Trophoblast cell (in vitro differentiated cells and primary cell): ENCODE results near the gene ENPP1.
A peak's percentile ranks its signal among the peaks of the same experiment; 100 is the strongest.

Experiments
- DNase-seq, 2 donors: peaks; one replicate each; pipeline ENCODE4 v3.0.0-alpha.2; 2016
- H2AFZ ChIP-seq: 2 replicates; pipeline ENCODE4 v1.6.1; 2013; ENCODE audit warnings: low read length, moderate library complexity, mild to moderate bottlenecking; ENCODE audit not compliant: insufficient read depth, poor library complexity
- H2AK5ac ChIP-seq: 2 replicates; pipeline ENCODE4 v1.6.1; 2013; ENCODE audit warnings: mild to moderate bottlenecking, low read length
- H2BK120ac ChIP-seq: 2 replicates; pipeline ENCODE4 v1.6.1; 2013; ENCODE audit warnings: low read length, mild to moderate bottlenecking, moderate library complexity; ENCODE audit not compliant: insufficient read depth, poor library complexity
- H2BK12ac ChIP-seq: 2 replicates; pipeline ENCODE4 v1.6.1; 2013; ENCODE audit warnings: mild to moderate bottlenecking, low read length, moderate library complexity
- H2BK5ac ChIP-seq: 2 replicates; pipeline ENCODE4 v1.6.1; 2013; ENCODE audit warnings: low read length, low read depth, moderate library complexity, mild to moderate bottlenecking; ENCODE audit not compliant: poor library complexity
- H3K14ac ChIP-seq: 2 replicates; pipeline ENCODE4 v1.6.1; 2013; ENCODE audit warnings: mild to moderate bottlenecking, low read length
- H3K18ac ChIP-seq: 2 replicates; pipeline ENCODE4 v1.6.1; 2013; ENCODE audit warnings: mild to moderate bottlenecking, low read length
- H3K23ac ChIP-seq: 2 replicates; pipeline ENCODE4 v1.6.1; 2013; ENCODE audit warnings: low read length
- H3K27ac ChIP-seq: 2 replicates; pipeline ENCODE4 v1.5.1; 2013; ENCODE audit warnings: low read depth, mild to moderate bottlenecking, inconsistent platforms, low read length, moderate library complexity
- H3K27me3 ChIP-seq: 2 replicates; pipeline ENCODE4 v1.6.1; 2013; ENCODE audit warnings: inconsistent platforms, mild to moderate bottlenecking, low read length, moderate library complexity; ENCODE audit not compliant: insufficient read depth
- H3K36me3 ChIP-seq, 2 experiments: 1 replicate in 1 of 2; 2 replicates in 1 of 2; pipeline ENCODE4 v1.6.1; 2013; ENCODE audit warnings: low read length in 2 of 2, mild to moderate bottlenecking in 2 of 2, moderate library complexity in 1 of 2; ENCODE audit not compliant: insufficient read depth in 2 of 2, control insufficient read depth in 1 of 2
- H3K4ac ChIP-seq: 2 replicates; pipeline ENCODE4 v1.6.1; 2013; ENCODE audit warnings: low read depth, mild to moderate bottlenecking, low read length, moderate library complexity
- H3K4me1 ChIP-seq, 2 experiments: 1 replicate in 1 of 2; 2 replicates in 1 of 2; pipeline ENCODE4 v1.6.1; 2013; ENCODE audit warnings: low read length in 2 of 2, mild to moderate bottlenecking in 2 of 2, moderate library complexity in 1 of 2; ENCODE audit not compliant: insufficient read depth in 2 of 2, control insufficient read depth in 1 of 2
- H3K4me2 ChIP-seq: 2 replicates; pipeline ENCODE4 v1.6.1; 2013; ENCODE audit warnings: inconsistent platforms, mild to moderate bottlenecking, low read length, moderate library complexity
- H3K4me3 ChIP-seq: 2 replicates; pipeline ENCODE4 v1.5.1; 2013; ENCODE audit warnings: mild to moderate bottlenecking, low read depth, low read length, inconsistent platforms
- H3K79me1 ChIP-seq: one replicate; pipeline ENCODE4 v1.6.1; 2013; ENCODE audit warnings: low read length
- H3K79me2 ChIP-seq: 2 replicates; pipeline ENCODE4 v1.6.1; 2013; ENCODE audit warnings: low read length, mild to moderate bottlenecking; ENCODE audit not compliant: control insufficient read depth, insufficient read depth, poor library complexity
- H3K9ac ChIP-seq: 2 replicates; pipeline ENCODE4 v1.6.1; 2013; ENCODE audit warnings: mild to moderate bottlenecking, low read length
- H3K9me3 ChIP-seq: 2 replicates; pipeline ENCODE4 v1.6.1; 2013; ENCODE audit warnings: low read depth, mild to moderate bottlenecking, control low read depth, inconsistent platforms, low read length; ENCODE audit not compliant: insufficient read depth
- H4K12ac ChIP-seq: 2 replicates; pipeline ENCODE4 v1.6.1; 2013; ENCODE audit warnings: low read depth, mild to moderate bottlenecking, low read length, moderate library complexity
- H4K8ac ChIP-seq: 2 replicates; pipeline ENCODE4 v1.6.1; 2013; ENCODE audit warnings: low read depth, mild to moderate bottlenecking, low read length, moderate library complexity
- H4K91ac ChIP-seq: one replicate; pipeline ENCODE4 v1.6.1; 2013; ENCODE audit warnings: low read depth, mild to moderate bottlenecking, low read length, moderate library complexity
- WGBS: extraction: QIAGEN DNeasy Blood & Tissue Kit; methylation state at CpG from one replicate; pipeline ENCODE4 v1.1.7; 2013; ENCODE audit warnings: missing lambda C conversion rate; ENCODE audit not compliant: insufficient read length, insufficient coverage; ENCODE audit errors: extremely low coverage; 5-methylcytosine and 5-hydroxymethylcytosine counted together

The ENPP1 gene

GRCh38 chr6:131808460-131809269 lies 845 bp downstream of the ENPP1 start:
- no peak overlapping the region for H2BK5ac ChIP-seq
- H3K4me1 ChIP-seq, result no peaks in the 10 kb centered on the region
- H3K79me1 ChIP-seq, result peaks cover 4% of the 10 kb centered on the region
- H2BK120ac ChIP-seq, result no peak overlapping the region
- H3K23ac ChIP-seq, result no peak overlapping the region
- H2AFZ ChIP-seq, result peak overlapping the region; percentile 91
- H4K91ac ChIP-seq, result no peak overlapping the region
- H3K9me3 ChIP-seq, result no peaks in the 10 kb centered on the region
- peak overlapping the region; percentile 35 for H3K18ac ChIP-seq
- H3K79me2 ChIP-seq, result peaks cover 2% of the 10 kb centered on the region
- H4K8ac ChIP-seq, result no peak overlapping the region
- peak overlapping the region; percentile 24 for H3K14ac ChIP-seq
- H2AK5ac ChIP-seq, result no peak overlapping the region
- WGBS, result no CpG with 5 or more reads among the region's 12 CpGs
- no peaks in the 10 kb centered on the region for H3K27me3 ChIP-seq
- peak in 1 of 2 donors; percentile 24 for DNase-seq
- H3K4ac ChIP-seq, result no peak overlapping the region
- no peaks in the 10 kb centered on the region for H3K36me3 ChIP-seq
- no peak overlapping the region for H3K27ac ChIP-seq
- H4K12ac ChIP-seq, result peak overlapping the region; percentile 36
- H3K9ac ChIP-seq, result peak overlapping the region; percentile 65
- H3K4me2 ChIP-seq, result peak overlapping the region; percentile 79
- peak overlapping the region; percentile 75 for H3K4me3 ChIP-seq
- H2BK12ac ChIP-seq, result no peak overlapping the region

GRCh38 chr6:131811500-131811899 lies 3.7 kb downstream of the ENPP1 start:
- Histone ChIP-seq H4K12ac (no peak overlapping the region), H2BK5ac (no peak overlapping the region), H3K79me2 (peaks cover 2% of the 10 kb centered on the region), H2AK5ac (no peak overlapping the region), H4K91ac (no peak overlapping the region), H3K36me3 (no peaks in the 10 kb centered on the region), H3K9me3 (no peaks in the 10 kb centered on the region), H2BK120ac (no peak overlapping the region), H3K23ac (no peak overlapping the region), H3K27ac (no peak overlapping the region), H3K79me1 (peaks cover 4% of the 10 kb centered on the region), H3K4me1 (no peaks in the 10 kb centered on the region), H3K27me3 (no peaks in the 10 kb centered on the region), H2AFZ (no peak overlapping the region), H2BK12ac (no peak overlapping the region), H3K4ac (no peak overlapping the region), H3K4me3 (no peak overlapping the region), H3K18ac (no peak overlapping the region), H3K4me2 (no peak overlapping the region), H3K9ac (no peak overlapping the region), H3K14ac (no peak overlapping the region), H4K8ac (no peak overlapping the region)
- no CpG with 5 or more reads among the region's 3 CpGs for WGBS
- DNase-seq, result peak in 1 of 2 donors; percentile 56

GRCh38 chr6:131813991-131814390 lies 6.2 kb downstream of the ENPP1 start:
- Histone ChIP-seq H3K9me3 (no peaks in the 10 kb centered on the region), H3K36me3 (no peaks in the 10 kb centered on the region), H3K14ac (no peak overlapping the region), H4K12ac (no peak overlapping the region), H3K4ac (no peak overlapping the region), H3K23ac (no peak overlapping the region), H2AFZ (no peak overlapping the region), H3K4me2 (no peak overlapping the region), H4K8ac (no peak overlapping the region), H4K91ac (no peak overlapping the region), H3K4me3 (no peak overlapping the region), H3K79me1 (no peaks in the 10 kb centered on the region), H2BK12ac (no peak overlapping the region), H3K9ac (no peak overlapping the region), H3K27me3 (no peaks in the 10 kb centered on the region), H2AK5ac (no peak overlapping the region), H2BK120ac (no peak overlapping the region), H3K4me1 (no peaks in the 10 kb centered on the region), H3K18ac (no peak overlapping the region), H3K27ac (no peak overlapping the region), H3K79me2 (no peaks in the 10 kb centered on the region), H2BK5ac (no peak overlapping the region)
- no CpG with 5 or more reads among the region's 3 CpGs for WGBS
- DNase-seq, result peak; percentile 51 to 83

DNA sequence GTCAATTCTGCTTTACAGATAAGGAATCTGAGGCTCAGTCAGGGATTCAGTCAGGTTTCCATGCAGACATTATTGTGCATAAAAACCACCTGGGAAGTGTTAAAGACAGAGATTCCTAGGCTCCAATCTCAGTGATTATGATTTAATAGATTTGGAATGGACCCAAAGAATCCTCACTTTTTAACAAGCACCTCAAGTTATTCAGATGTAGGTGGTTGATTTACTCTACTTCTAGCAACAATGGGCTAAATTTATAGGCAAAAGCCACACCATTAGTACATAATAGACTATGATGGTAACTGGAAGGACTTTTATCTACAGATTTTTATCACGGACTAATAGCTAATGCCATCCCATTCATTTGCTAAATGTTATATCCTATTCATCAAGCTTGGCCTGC lies 9.0 kb downstream of the ENPP1 start:
- no peak overlapping the region for H3K4ac ChIP-seq
- H3K4me3 ChIP-seq, result no peak overlapping the region
- no peak overlapping the region for H3K18ac ChIP-seq
- H4K8ac ChIP-seq, result no peak overlapping the region
- no peak overlapping the region for H2BK12ac ChIP-seq
- no peaks in the 10 kb centered on the region for H3K27me3 ChIP-seq
- H3K79me1 ChIP-seq, result no peaks in the 10 kb centered on the region
- no peak overlapping the region for H3K9ac ChIP-seq
- H3K27ac ChIP-seq, result no peak overlapping the region
- no peaks in the 10 kb centered on the region for H3K36me3 ChIP-seq
- H2AFZ ChIP-seq, result no peak overlapping the region
- H2AK5ac ChIP-seq, result no peak overlapping the region
- no peak overlapping the region for H3K23ac ChIP-seq
- no peak for DNase-seq
- H4K91ac ChIP-seq, result no peak overlapping the region
- H3K4me1 ChIP-seq, result peaks cover 0 to 2% of the 10 kb centered on the region in 2 experiments
- no peak overlapping the region for H4K12ac ChIP-seq
- no peak overlapping the region for H3K14ac ChIP-seq
- WGBS, result no CpG with 5 or more reads among the region's 1 CpG
- no peak overlapping the region for H3K4me2 ChIP-seq
- no peaks in the 10 kb centered on the region for H3K9me3 ChIP-seq
- no peaks in the 10 kb centered on the region for H3K79me2 ChIP-seq
- no peak overlapping the region for H2BK5ac ChIP-seq
- H2BK120ac ChIP-seq, result no peak overlapping the region
